Neural crest cell (in vitro differentiated cells): Measurements from ENCODE around the gene OCRL. TPM values are rescaled to one million over a fixed set of nuclear protein-coding genes. Genes with fewer than 3 reads are reported as not detected.
"Not testable (repeated sequence)": the region's sequence is repeated elsewhere in the genome, so short reads cannot be mapped to it uniquely, and the experiment has no call there.

Experiments used
- DNase-seq: peaks from one replicate; pipeline ENCODE4 v3.0.0; 2021; ENCODE audit warnings: low read depth, mixed read lengths, low spot score
- H3K27ac Mint-ChIP-seq: one replicate; pipeline ENCODE4 v1.8.0; 2021; ENCODE audit warnings: mild to moderate bottlenecking, mixed read lengths; ENCODE audit not compliant: unreplicated experiment
- H3K27me3 Mint-ChIP-seq: 2 replicates; pipeline ENCODE4 v1.8.0; 2021; ENCODE audit warnings: low read depth, mild to moderate bottlenecking, mixed read lengths
- H3K36me3 Mint-ChIP-seq: 2 replicates; pipeline ENCODE4 v1.8.0; 2021; ENCODE audit warnings: low read depth, mild to moderate bottlenecking, mixed read lengths
- H3K4me1 Mint-ChIP-seq: 2 replicates; pipeline ENCODE4 v1.8.0; 2021; ENCODE audit warnings: mixed read lengths
- H3K4me3 Mint-ChIP-seq: one replicate; pipeline ENCODE4 v1.8.0; 2021; ENCODE audit warnings: mild to moderate bottlenecking, mixed read lengths
- H3K9me3 Mint-ChIP-seq: 2 replicates; pipeline ENCODE4 v1.8.0; 2021; ENCODE audit warnings: mixed read lengths
- total RNA-seq: library from RNA; stranded (reverse); gene quantifications from 2 replicates; pipeline ENCODE4 v1.2.1, GENCODE V29; 2021
- TF ChIP-seq, protein P1 (sequence below): fragments of 200-600 bp; sonication (generic); conservative IDR thresholded peaks from 2 replicates; pipeline ENCODE4 v1.5.0; 2021; ENCODE audit warnings: antibody characterized with exemption, mild to moderate bottlenecking

OCRL gene
- total RNA-seq, 1 donor from 2014 or later: 41.6 TPM

GRCh38 chrX:129553619-129554288, 13.7 kb downstream of the OCRL start:
- H3K27ac Mint-ChIP-seq: no peak overlapping the region
- H3K9me3 Mint-ChIP-seq: no peaks in the 10 kb centered on the region
- no peak overlapping the region for H3K4me3 Mint-ChIP-seq
- H3K4me1 Mint-ChIP-seq: no peaks in the 10 kb centered on the region
- peaks cover 16% of the 10 kb centered on the region for H3K36me3 Mint-ChIP-seq
- TF ChIP-seq, protein P1, sequence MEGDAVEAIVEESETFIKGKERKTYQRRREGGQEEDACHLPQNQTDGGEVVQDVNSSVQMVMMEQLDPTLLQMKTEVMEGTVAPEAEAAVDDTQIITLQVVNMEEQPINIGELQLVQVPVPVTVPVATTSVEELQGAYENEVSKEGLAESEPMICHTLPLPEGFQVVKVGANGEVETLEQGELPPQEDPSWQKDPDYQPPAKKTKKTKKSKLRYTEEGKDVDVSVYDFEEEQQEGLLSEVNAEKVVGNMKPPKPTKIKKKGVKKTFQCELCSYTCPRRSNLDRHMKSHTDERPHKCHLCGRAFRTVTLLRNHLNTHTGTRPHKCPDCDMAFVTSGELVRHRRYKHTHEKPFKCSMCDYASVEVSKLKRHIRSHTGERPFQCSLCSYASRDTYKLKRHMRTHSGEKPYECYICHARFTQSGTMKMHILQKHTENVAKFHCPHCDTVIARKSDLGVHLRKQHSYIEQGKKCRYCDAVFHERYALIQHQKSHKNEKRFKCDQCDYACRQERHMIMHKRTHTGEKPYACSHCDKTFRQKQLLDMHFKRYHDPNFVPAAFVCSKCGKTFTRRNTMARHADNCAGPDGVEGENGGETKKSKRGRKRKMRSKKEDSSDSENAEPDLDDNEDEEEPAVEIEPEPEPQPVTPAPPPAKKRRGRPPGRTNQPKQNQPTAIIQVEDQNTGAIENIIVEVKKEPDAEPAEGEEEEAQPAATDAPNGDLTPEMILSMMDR: no peak
- DNase-seq: no peak
- no peaks in the 10 kb centered on the region for H3K27me3 Mint-ChIP-seq

GRCh38 chrX:129554816-129555215, 14.8 kb downstream of the OCRL start:
- not testable (repeated sequence) for H3K27me3 Mint-ChIP-seq, H3K4me1 Mint-ChIP-seq, DNase-seq, H3K9me3 Mint-ChIP-seq, H3K4me3 Mint-ChIP-seq, H3K27ac Mint-ChIP-seq
- H3K36me3 Mint-ChIP-seq: peaks cover 24% of the 10 kb centered on the region

GRCh38 chrX:129556806-129557315, 16.8 kb downstream of the OCRL start:
- Mint-ChIP-seq H3K36me3 (peaks cover 33% of the 10 kb centered on the region), H3K27me3 (no peaks in the 10 kb centered on the region)
- TF ChIP-seq, protein P1: no peak

GRCh38 chrX:129557844-129558480, 17.9 kb downstream of the OCRL start:
- H3K36me3 Mint-ChIP-seq: peaks cover 40% of the 10 kb centered on the region
- no peak overlapping the region for H3K4me3 Mint-ChIP-seq
- TF ChIP-seq, protein P1: no peak
- H3K27ac Mint-ChIP-seq: no peak overlapping the region
- H3K27me3 Mint-ChIP-seq: no peaks in the 10 kb centered on the region
- DNase-seq: no peak
- H3K9me3 Mint-ChIP-seq: no peaks in the 10 kb centered on the region
- no peaks in the 10 kb centered on the region for H3K4me1 Mint-ChIP-seq

More at GRCh38 chrX:129556806-129557315, 16.8 kb downstream of the OCRL start:
- H3K4me1 Mint-ChIP-seq: no peaks in the 10 kb centered on the region
- no peak overlapping the region for H3K4me3 Mint-ChIP-seq
- no peak for DNase-seq
- no peaks in the 10 kb centered on the region for H3K9me3 Mint-ChIP-seq
- no peak overlapping the region for H3K27ac Mint-ChIP-seq

GRCh38 chrX:129559783-129560182, 19.7 kb downstream of the OCRL start:
- H3K27me3 Mint-ChIP-seq: no peaks in the 10 kb centered on the region
- TF ChIP-seq, protein P1: peak; percentile 10
- peaks cover 43% of the 10 kb centered on the region for H3K36me3 Mint-ChIP-seq
- no peak for DNase-seq
- H3K4me3 Mint-ChIP-seq: no peak overlapping the region
- H3K4me1 Mint-ChIP-seq: no peaks in the 10 kb centered on the region
- no peak overlapping the region for H3K27ac Mint-ChIP-seq
- H3K9me3 Mint-ChIP-seq: peaks cover 2% of the 10 kb centered on the region

DNA sequence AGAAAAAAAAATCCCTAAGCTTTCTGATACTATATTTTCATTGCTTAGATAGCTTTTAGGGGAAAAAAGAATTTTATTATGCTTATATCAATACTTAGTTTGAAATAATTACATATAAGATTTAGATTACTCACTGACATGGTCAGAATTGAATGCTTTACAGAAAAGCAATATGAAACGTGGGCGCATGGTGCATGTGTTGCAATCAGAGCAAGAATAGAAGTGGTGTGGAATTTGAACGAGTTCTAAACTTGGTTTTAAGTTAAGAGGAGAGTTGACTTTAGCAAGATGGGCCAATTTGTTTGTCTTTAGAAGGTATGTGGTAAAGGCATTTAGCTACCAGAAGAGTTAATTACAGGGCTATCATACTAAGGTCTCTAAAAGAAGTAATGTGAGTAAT, 21.4 kb downstream of the OCRL start:
- no peak overlapping the region for H3K27ac Mint-ChIP-seq
- H3K27me3 Mint-ChIP-seq: no peaks in the 10 kb centered on the region
- no peaks in the 10 kb centered on the region for H3K4me1 Mint-ChIP-seq
- TF ChIP-seq, protein P1: no peak
- no peak overlapping the region for H3K4me3 Mint-ChIP-seq
- H3K36me3 Mint-ChIP-seq: peaks cover 48% of the 10 kb centered on the region
- H3K9me3 Mint-ChIP-seq: peaks cover 2% of the 10 kb centered on the region
- no peak for DNase-seq

DNA sequence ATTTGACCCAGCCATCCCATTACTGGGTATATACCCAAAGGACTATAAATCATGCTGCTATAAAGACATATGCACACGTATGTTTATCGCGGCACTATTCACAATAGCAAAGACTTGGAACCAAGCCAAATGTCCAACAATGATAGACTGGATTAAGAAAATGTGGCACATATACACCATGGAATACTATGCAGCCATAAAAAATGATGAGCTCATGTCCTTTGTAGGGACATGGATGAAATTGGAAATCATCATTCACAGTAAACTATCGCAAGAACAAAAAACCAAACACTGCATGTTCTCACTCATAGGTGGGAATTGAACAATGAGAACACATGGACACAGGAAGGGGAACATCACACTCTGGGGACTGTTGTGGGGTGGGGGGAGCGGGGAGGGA, 24.3 kb downstream of the OCRL start:
- peaks cover 41% of the 10 kb centered on the region for H3K36me3 Mint-ChIP-seq
- not testable (repeated sequence) for H3K27me3 Mint-ChIP-seq, H3K27ac Mint-ChIP-seq, H3K4me1 Mint-ChIP-seq, DNase-seq, H3K9me3 Mint-ChIP-seq, H3K4me3 Mint-ChIP-seq
